ENCODE results near the gene PRPF19.

DNA sequence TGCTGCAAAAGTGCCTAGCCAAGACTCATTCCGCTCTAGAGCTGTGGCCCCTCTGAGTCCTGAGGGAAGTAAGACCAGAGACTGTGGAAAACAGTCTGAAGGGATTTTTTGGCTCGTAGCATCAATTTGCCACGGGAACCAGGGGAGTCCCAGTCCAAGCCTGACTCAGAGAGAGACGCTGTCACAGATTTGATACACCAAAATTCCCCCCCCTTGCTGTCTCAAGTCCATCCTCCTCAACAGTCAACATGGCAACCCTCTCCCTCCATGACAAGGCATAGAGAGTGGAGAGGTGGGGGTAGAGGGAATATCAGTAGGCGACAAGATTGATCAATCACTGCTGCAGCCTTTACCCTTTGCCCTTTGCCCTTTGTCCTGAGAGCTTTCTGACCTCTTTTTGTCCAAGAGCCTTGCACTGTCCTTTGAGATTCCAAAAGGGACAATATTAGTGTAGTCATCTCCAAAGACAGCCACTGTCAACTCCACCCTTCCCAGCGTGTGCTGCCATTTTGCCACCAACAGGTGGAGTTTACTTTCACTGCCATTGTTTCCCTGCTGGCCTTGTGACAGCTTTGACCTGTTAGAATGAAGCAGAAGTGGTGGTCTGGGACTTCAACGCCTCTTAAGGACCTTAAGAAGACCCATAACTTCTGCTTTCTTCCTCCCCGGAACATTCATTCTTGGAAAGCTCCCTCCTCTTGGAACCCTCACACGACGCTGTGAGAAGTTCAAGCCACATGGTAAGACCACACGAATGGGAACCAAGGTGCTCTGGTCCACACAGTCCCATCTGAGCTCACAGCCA is 38.3 kb upstream of the PRPF19 start:
- no peak for TF ChIP-seq POLR2A (IDR thresholded peaks at IDR 0.05)
- no peak for TF ChIP-seq CTCF (IDR thresholded peaks at IDR 0.05)
- no peak for TF ChIP-seq POLR2AphosphoS5 (IDR thresholded peaks at IDR 0.05)
- TF ChIP-seq EP300 (IDR thresholded peaks at IDR 0.05): no peak
